Astrocyte (in vitro differentiated cells and primary cell): Measurements from ENCODE around the gene JUN. TPM values are rescaled to one million over a fixed set of nuclear protein-coding genes. Genes with fewer than 3 reads are reported as not detected.

Experiments used
- DNase-seq: peaks from one replicate; pipeline ENCODE4 v3.0.0-alpha.2; 2010; ENCODE audit warnings: low read depth
- FAIRE-seq: peaks from 2 replicates; lab custom pipeline; 2011; peaks lifted over from hg19 to GRCh38; lab: Jason Lieb, UNC
- H2AFZ ChIP-seq: 2 replicates; pipeline ENCODE4 v1.6.0; 2012; ENCODE audit warnings: low read depth, low read length, inconsistent platforms
- H3K27ac ChIP-seq: 2 replicates; pipeline ENCODE4 v1.5.1; 2011; ENCODE audit warnings: low read depth, low read length, inconsistent platforms
- H3K27me3 ChIP-seq: 2 replicates; pipeline ENCODE4 v1.6.0; 2011; ENCODE audit warnings: low read length, inconsistent platforms; ENCODE audit not compliant: insufficient read depth
- H3K36me3 ChIP-seq: 2 replicates; pipeline ENCODE4 v1.5.1; 2011; ENCODE audit warnings: low read length, inconsistent platforms; ENCODE audit not compliant: insufficient read depth
- H3K4me1 ChIP-seq: 2 replicates; pipeline ENCODE4 v1.5.1; 2011; ENCODE audit warnings: low read length, inconsistent platforms; ENCODE audit not compliant: insufficient read depth
- H3K4me2 ChIP-seq: 2 replicates; pipeline ENCODE4 v1.6.0; 2012; ENCODE audit warnings: low read length, inconsistent platforms
- H3K4me3 ChIP-seq: 2 replicates; pipeline ENCODE4 v1.5.1; 2011; ENCODE audit warnings: low read depth, mild to moderate bottlenecking, low read length, inconsistent platforms; ENCODE audit not compliant: insufficient read depth
- H3K79me2 ChIP-seq: 2 replicates; pipeline ENCODE4 v1.6.0; 2012; ENCODE audit warnings: mild to moderate bottlenecking, low read length, inconsistent platforms; ENCODE audit not compliant: insufficient read depth
- H3K9ac ChIP-seq: 2 replicates; pipeline ENCODE4 v1.6.0; 2012; ENCODE audit warnings: mild to moderate bottlenecking, low read length, inconsistent platforms
- H3K9me3 ChIP-seq: 2 replicates; pipeline ENCODE4 v1.5.1; 2012; ENCODE audit warnings: low read depth, mild to moderate bottlenecking, low read length, inconsistent platforms; ENCODE audit not compliant: insufficient read depth
- H4K20me1 ChIP-seq: 2 replicates; pipeline ENCODE4 v1.6.0; 2012; ENCODE audit warnings: low read length, inconsistent platforms; ENCODE audit not compliant: insufficient read depth
- H3K27ac Mint-ChIP-seq: one replicate; pipeline ENCODE4 v1.8.0; 2021; ENCODE audit warnings: mild to moderate bottlenecking, mixed read lengths; ENCODE audit not compliant: unreplicated experiment
- H3K27me3 Mint-ChIP-seq: one replicate; pipeline ENCODE4 v1.8.0; 2021; ENCODE audit warnings: low read depth, mixed read lengths; ENCODE audit not compliant: unreplicated experiment
- H3K36me3 Mint-ChIP-seq: one replicate; pipeline ENCODE4 v1.8.0; 2021; ENCODE audit warnings: low read depth, mixed read lengths; ENCODE audit not compliant: unreplicated experiment
- H3K4me1 Mint-ChIP-seq: one replicate; pipeline ENCODE4 v1.8.0; 2021; ENCODE audit warnings: low read depth, mixed read lengths; ENCODE audit not compliant: unreplicated experiment
- H3K4me3 Mint-ChIP-seq: one replicate; pipeline ENCODE4 v1.8.0; 2021; ENCODE audit warnings: mild to moderate bottlenecking, moderate library complexity, mixed read lengths; ENCODE audit not compliant: unreplicated experiment
- H3K9me3 Mint-ChIP-seq: one replicate; pipeline ENCODE4 v1.8.0; 2021; ENCODE audit warnings: mild to moderate bottlenecking, mixed read lengths; ENCODE audit not compliant: unreplicated experiment
- CTCF ChIP-seq: IDR thresholded peaks from 2 replicates; pipeline ENCODE4 v1.5.1; 2011; ENCODE audit warnings: low read depth, mild to moderate bottlenecking, inconsistent platforms, low read length, moderate library complexity; ENCODE audit not compliant: insufficient read depth
- EZH2 ChIP-seq: IDR thresholded peaks from 2 replicates; pipeline ENCODE4 v1.6.1; 2012; ENCODE audit warnings: mild to moderate bottlenecking, low read length, inconsistent platforms; ENCODE audit not compliant: insufficient read depth
- total RNA-seq: library from RNA; stranded (reverse); gene quantifications from 2 replicates; pipeline ENCODE4 v1.2.1, GENCODE V29; 2021

JUN gene
- total RNA-seq, 1 donor from 2014 or later, result 101 TPM

GRCh38 chr1:58814251-58815068 is 30.6 kb upstream of the JUN start:
- H2AFZ ChIP-seq, result peak overlapping the region; percentile 18
- peak overlapping the region; percentile 79 for H3K27ac ChIP-seq
- no peak for FAIRE-seq
- H3K4me2 ChIP-seq, result peak overlapping the region; percentile 89
- H3K4me1 Mint-ChIP-seq, result peaks cover 37% of the 10 kb centered on the region
- H3K36me3 ChIP-seq, result no peaks in the 10 kb centered on the region
- no peaks in the 10 kb centered on the region for H3K9me3 ChIP-seq
- peak overlapping the region; percentile 49 for H3K9ac ChIP-seq
- peaks cover 59% of the 10 kb centered on the region for H3K4me1 ChIP-seq
- no peak overlapping the region for H3K4me3 ChIP-seq
- peak; percentile 69 for DNase-seq
- H3K27me3 ChIP-seq, result no peaks in the 10 kb centered on the region
- TF ChIP-seq CTCF (no peak), EZH2 (no peak)
- no peaks in the 10 kb centered on the region for H3K36me3 Mint-ChIP-seq
- H3K27me3 Mint-ChIP-seq, result no peaks in the 10 kb centered on the region
- H3K79me2 ChIP-seq, result no peaks in the 10 kb centered on the region
- no peak overlapping the region for H3K4me3 Mint-ChIP-seq
- no peaks in the 10 kb centered on the region for H4K20me1 ChIP-seq
- peak overlapping the region; percentile 75 for H3K27ac Mint-ChIP-seq
- H3K9me3 Mint-ChIP-seq, result no peaks in the 10 kb centered on the region

GRCh38 chr1:58813801-58814200 is 30.0 kb upstream of the JUN start:
- Mint-ChIP-seq H3K4me1 (peaks cover 40% of the 10 kb centered on the region), H3K36me3 (no peaks in the 10 kb centered on the region), H3K4me3 (no peak overlapping the region), H3K27me3 (no peaks in the 10 kb centered on the region), H3K9me3 (no peaks in the 10 kb centered on the region), H3K27ac (no peak overlapping the region)
- H3K9ac ChIP-seq, result no peak overlapping the region
- no peak overlapping the region for H3K4me2 ChIP-seq
- H3K79me2 ChIP-seq, result no peaks in the 10 kb centered on the region
- no peaks in the 10 kb centered on the region for H4K20me1 ChIP-seq
- H3K4me3 ChIP-seq, result no peak overlapping the region
- no peaks in the 10 kb centered on the region for H3K9me3 ChIP-seq
- no peaks in the 10 kb centered on the region for H3K36me3 ChIP-seq
- no peak for FAIRE-seq
- H3K4me1 ChIP-seq, result peaks cover 56% of the 10 kb centered on the region
- no peak overlapping the region for H3K27ac ChIP-seq
- DNase-seq, result no peak
- H3K27me3 ChIP-seq, result no peaks in the 10 kb centered on the region
- no peak overlapping the region for H2AFZ ChIP-seq
- TF ChIP-seq CTCF, result no peak
- no peak for TF ChIP-seq EZH2

- H3K9me3 Mint-ChIP-seq, result no peaks in the 10 kb centered on the region
These were observed 29.5 kb upstream of the JUN start for GRCh38 chr1:58813361-58813760.

More at GRCh38 chr1:58813361-58813760, 29.5 kb upstream of the JUN start:
- no peak for TF ChIP-seq CTCF
- no peak for TF ChIP-seq EZH2
- Histone ChIP-seq H3K27me3 (no peaks in the 10 kb centered on the region), H3K4me2 (no peak overlapping the region), H3K4me1 (peaks cover 52% of the 10 kb centered on the region), H3K9ac (no peak overlapping the region), H4K20me1 (no peaks in the 10 kb centered on the region), H3K36me3 (no peaks in the 10 kb centered on the region), H3K9me3 (no peaks in the 10 kb centered on the region), H2AFZ (no peak overlapping the region), H3K4me3 (no peak overlapping the region), H3K27ac (no peak overlapping the region), H3K79me2 (no peaks in the 10 kb centered on the region)
- DNase-seq, result peak; percentile 58
- FAIRE-seq, result no peak
- H3K4me1 Mint-ChIP-seq, result peaks cover 36% of the 10 kb centered on the region
- H3K27ac Mint-ChIP-seq, result no peak overlapping the region
- H3K27me3 Mint-ChIP-seq, result no peaks in the 10 kb centered on the region
- no peaks in the 10 kb centered on the region for H3K36me3 Mint-ChIP-seq
- no peak overlapping the region for H3K4me3 Mint-ChIP-seq
